H54 (cell line): ENCODE measurements around the gene ANKRD63.

ENCODE experiments used
- DNase-seq: peaks from one replicate; pipeline ENCODE4 v3.0.0; 2011; ENCODE audit warnings: low spot score, mixed read lengths; ENCODE audit not compliant: insufficient read length
- FAIRE-seq: peaks from 3 replicates; lab custom pipeline; 2011; peaks lifted over from hg19 to GRCh38; lab: Jason Lieb, UNC
- POLR2A ChIP-seq: IDR thresholded peaks from 2 replicates; pipeline ENCODE4 v1.6.1; 2011; ENCODE audit warnings: low read depth, mild to moderate bottlenecking, low read length

ANKRD63 gene

DNA sequence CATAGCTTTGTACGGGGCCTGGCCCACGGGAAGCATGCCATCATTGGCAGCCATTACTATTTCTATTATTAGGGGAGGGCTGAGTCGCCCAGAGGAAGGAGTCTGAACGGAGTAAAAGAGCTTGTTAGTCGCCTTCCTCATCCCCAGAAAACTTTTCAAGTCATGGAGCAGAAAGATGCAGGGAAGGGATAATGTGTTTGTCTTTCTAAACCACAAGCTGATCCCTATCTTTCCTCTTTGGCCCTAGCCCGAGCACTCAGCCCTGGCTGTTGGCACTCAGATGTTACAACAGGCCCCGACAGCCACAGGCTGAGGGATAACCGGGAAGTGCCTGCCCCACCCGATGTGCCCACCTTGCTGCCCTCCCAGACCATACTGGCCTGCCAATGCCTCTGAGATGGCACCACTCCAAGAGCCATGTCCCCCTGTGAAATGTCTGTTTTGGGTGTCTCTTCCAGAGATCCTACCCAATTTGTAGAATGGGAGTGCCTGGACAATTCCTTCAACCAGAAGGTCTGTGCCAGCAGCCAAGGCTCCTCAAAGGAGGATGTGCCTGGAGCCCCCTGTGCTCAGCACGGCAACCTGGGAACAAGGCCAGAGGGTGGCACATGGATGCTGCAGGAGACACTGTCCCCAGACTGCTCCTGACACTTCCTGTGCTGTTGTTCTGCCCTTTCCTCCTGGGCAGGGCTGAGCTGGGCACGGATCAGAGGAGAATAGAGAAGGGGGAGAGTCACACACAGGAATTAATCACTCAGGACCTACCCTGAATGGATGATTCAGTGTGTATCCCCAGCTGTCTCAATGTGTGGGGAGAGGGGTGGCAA lies 33.2 kb downstream of the ANKRD63 start:
- FAIRE-seq (no peak), DNase-seq (peak; percentile 72)
- 0 out of 2 replicates have a peak, but pooled peaks have one; percentile 8 for TF ChIP-seq POLR2A

DNA sequence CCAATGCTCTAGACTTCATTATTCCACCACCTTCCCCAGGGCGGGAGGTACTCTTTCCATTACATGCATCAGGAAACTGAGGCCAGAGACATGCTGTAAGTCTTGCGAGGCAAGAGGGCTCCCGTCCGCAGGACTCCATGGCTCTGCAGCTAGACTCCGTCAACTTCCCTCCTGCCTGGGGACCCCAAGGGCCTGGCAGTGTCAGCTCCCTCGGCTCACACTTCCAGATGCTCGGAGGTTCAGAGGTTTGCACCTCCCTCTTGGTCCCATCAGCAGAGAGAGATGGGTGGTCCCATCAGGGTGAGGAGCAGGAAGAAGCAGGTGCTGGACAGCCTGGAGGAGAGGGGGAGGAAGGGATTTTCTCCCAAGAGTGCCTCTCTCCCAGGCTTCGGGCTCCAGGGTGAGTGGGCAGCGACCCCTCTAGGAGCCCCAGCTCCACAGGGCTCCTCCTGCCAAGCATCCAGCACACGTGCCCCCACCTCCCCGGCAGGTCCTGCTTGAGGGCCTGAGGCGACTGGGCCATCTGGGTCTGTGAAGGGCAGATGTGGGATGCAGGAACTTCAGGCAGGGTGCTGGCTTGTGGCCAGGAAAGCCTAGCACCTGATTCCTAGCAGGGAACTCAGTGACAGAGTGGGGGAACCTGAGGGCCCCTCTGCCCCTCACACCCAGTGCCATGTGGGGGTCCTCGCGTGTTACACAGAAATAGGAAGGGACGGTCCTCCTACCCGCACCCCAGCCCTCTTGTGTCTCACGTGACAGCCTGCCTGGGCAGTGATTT lies 34.7 kb downstream of the ANKRD63 start:
- DNase-seq (no peak), FAIRE-seq (no peak)
- no peak for TF ChIP-seq POLR2A

DNA sequence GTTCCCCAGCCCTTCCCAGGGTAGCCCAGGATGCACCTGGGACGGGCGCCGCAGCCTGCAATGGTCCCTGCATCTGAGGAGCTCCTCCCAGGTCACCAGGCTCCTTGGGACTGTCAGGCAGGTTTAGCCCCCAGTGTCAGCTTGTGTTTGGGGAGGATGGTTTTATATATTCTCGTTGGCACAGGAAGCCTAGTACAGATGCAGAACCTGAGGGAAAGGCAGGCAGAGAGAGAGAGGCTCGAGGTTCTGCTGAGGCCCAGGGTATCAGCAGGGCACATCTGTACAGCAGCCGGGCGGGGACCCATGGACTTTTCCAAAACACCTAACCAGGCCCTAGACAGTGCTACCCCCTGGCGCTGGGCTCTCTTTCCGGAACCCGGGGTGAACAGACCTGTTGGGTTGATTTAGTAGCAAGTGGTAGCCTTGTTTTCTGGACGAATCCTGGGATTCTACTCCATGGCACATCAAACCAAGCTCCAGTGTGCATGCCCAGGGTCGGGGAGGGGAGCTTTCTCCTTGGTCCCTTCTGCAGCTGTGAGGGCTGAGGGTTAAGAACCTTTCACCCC lies 35.4 kb downstream of the ANKRD63 start:
- FAIRE-seq (no peak), DNase-seq (no peak)
- no peak for TF ChIP-seq POLR2A

DNA sequence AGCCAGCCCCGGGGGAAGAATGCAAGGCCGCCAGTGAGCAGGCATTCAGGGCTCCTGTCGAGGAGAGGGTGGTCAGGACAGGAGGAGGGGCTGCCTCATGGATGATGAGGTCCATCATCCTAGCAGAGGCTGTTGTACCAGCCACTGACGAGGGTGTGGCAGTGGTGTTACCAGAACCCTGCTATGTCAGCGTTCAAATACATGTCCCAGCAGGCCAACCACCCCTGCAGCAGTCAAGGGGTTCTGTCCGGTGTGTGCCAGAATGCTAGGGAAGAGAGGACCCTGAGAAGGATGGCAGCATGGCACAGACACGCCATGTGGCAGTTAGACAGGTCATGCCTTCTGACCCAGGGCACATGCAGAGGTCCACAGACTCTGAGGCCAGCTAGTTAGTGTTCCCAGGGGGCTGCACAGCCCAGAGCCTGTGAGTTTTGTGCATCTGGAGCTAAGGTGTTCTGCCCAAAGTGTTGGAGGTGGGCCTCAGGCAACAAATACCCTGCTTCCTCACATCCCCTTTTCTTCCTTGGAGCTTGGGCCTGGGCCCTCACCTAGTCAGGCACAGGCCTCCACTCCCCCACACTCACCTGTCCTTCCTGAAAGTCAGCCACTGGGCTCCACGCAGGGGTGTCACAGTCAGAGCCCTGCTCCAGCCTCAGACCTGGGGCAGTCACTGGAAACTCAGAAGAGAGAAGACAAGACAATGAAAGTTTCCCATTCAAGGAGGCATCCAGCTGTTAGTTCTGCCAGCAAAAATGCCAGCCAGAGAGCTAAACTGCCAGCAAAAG lies 36.2 kb downstream of the ANKRD63 start:
- TF ChIP-seq POLR2A, result no peak

DNA sequence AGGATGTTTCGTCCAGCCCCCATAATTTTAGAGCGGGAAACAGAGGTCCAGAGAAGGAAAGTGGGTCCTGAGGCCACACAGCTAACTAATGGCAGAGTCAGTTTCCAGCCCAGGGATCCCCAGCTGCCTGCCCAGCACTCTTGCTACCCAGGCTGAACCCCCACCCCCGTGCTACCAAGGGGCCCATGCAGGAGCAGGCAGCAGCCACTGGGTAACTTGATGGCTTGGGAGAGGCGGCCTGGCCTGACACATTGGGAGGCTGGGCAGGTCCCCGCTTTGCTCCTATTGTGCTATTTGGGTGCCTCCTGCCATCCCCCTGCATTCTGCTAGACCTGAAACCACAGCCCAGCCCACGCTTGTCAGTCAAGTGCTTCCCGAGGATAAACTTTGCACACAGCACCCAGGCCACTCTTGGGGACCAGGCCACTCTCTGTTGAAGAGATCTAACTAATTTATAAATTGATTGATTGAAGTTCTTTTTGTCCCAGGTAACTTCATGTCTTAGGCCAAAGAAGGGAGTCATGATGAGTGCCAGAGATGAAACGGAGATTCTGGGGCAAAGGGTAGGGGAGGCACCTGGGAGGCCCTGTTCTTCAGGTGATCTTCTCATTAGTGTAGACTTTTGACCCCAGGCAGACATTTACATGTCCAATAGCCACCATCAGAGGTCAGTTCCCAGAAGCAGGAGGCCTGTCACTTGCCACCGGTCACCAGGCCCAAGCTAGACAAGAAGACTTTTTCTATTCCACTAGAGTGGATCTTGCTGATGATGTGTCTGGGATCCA lies 37.0 kb downstream of the ANKRD63 start:
- no peak for FAIRE-seq
- DNase-seq, result no peak
- TF ChIP-seq POLR2A, result no peak

More for the DNA sequence above, 36.2 kb downstream of the ANKRD63 start:
- DNase-seq (no peak), FAIRE-seq (no peak)

DNA sequence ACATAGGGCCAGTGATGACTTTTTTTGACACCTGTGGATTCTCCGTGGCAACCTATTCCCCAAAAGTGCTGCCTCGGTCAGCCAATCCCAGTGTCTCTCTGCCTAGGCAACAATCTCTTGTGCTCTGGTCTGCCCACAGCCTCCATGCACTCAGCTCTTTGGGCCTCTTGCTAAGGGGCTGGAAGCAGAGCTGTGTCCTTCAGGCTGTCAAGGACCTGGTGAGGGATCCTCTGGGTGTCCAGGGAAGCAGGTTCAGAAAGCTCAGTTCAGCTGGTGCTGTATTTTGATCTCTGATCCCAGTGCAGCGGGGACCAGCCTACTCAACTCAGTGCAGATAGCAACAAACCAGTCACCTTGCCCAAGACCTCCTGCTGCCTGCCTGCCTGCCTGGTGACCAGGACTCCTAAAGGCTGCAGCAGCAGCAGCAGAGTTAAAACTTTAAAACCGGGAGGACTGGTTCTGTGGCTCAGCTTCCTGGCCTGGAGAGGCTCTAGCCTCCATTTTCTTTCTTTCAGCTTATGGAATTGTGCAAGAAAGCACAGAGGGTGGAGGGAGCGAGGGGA lies 37.8 kb downstream of the ANKRD63 start:
- no peak for TF ChIP-seq POLR2A
- no peak for FAIRE-seq
- no peak for DNase-seq

DNA sequence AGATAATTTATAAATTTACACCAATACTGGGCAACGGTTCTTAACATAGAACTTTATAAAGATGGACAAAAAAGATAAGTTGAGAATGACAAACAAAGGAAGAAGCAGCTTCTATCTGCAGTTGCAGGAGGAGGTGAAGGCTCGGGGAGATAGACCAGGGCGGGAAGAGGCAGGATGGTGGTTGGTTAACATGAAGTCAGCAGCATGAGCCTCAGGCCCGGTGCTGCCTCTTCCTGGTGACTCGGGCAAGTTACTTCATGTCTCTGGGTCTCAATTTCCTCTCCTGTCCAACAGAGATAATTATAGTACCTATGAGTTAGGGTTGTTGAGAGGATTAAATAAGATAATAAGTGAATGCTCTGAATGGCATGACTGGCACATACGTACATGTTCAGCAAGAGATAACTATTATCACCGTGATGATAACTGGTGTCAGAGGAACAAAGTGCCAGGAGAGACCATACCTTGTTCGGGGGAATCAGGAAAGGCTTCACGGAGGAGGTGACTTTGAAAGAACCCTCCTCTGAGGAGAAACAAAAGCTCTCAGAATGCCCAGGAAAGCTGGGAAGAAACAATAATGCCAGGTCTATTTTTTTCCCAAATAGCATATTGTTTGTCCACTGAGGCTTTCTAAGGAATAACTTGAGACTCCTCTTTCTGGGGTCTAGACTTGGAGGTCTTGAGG lies 39.6 kb downstream of the ANKRD63 start:
- FAIRE-seq, result no peak
- TF ChIP-seq POLR2A, result no peak
- DNase-seq, result no peak

DNA sequence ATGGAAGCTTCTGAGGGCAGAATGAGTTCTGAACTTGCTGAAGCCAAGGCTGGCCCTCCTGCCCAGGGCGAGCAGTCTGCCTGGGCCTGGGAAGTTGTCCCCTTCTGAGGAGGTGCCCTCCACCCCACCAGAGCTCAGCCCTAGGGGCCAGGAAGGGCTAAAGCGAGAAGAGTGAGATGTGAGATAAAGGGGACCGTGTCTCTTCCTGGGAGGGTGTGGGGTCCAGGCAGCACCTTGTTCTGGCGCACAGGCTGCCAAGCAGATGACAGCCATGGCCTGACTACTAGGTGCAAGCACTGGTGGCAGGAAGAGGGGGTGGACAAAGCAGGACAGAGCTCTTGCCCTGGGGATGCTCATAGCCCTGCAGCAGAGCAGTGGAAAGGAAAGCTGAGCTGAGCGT lies 40.3 kb downstream of the ANKRD63 start:
- FAIRE-seq, result no peak
- TF ChIP-seq POLR2A, result no peak
- DNase-seq, result no peak

DNA sequence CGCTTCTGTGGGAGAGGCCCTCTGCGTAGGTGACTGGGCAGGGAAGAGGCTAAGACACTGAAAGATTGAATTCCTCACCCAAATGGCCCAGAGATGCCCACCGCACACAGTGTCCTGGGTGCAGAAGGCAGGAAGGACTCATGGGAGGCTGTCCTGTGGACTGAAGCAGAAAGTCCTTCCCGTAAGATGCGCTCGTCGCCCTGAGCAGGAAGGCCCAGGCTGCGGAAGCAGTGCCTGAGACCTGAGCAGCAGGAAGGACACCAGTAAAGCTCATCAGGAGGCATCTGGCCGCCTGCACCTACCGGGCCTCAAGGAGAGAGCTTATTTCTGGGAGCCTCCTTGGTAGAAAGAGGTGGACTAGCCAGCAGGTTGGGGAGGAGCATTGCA lies 40.7 kb downstream of the ANKRD63 start:
- no peak for DNase-seq
- no peak for FAIRE-seq
- TF ChIP-seq POLR2A, result no peak

DNA sequence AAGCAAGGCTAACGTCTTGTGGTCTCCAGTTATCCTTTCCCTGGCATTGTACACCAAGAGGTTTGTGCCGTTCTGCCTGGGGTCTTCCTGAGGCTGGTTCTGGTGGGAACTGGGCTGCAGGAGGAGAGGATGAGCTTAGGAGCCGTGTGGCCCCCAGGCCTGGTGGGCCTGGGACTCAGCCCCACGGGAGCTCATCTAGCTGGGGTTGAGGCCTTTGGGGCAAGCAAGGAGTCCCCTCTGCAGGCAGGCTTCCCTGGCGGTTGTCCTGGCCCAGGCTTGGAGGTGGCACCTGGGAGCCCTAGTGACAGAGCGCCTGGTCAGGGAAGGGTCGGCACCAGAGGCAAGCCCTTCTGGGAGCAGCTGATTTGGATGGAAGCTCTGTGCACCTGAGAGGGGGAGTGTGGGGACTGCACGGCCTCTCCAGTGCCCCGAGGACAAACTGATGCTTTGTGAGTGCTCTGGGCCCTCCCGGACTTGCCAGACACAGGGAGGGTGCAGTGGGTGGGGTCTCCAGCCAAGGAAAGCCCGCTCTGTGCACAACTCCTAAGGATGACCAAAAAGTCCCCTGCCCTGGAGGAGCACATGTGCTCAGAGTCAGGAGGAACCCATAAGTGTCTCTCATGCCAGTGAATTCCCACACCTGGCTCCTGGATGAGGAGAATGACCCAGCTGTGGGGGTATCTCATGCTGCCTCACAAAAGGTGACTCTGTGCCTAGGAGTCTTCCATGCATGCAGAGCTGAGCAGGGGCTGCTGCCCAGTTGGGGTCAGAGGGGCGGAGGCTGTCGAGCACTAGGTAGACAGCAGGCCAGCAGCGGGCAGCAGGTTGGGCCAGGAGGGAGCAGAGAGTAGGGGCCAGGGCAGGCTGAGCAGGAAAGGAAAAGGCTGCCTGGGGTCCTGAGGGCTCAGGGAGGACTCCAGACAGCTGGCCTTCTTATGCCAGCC lies 41.3 kb downstream of the ANKRD63 start:
- DNase-seq (no peak), FAIRE-seq (no peak)
- TF ChIP-seq POLR2A, result no peak

DNA sequence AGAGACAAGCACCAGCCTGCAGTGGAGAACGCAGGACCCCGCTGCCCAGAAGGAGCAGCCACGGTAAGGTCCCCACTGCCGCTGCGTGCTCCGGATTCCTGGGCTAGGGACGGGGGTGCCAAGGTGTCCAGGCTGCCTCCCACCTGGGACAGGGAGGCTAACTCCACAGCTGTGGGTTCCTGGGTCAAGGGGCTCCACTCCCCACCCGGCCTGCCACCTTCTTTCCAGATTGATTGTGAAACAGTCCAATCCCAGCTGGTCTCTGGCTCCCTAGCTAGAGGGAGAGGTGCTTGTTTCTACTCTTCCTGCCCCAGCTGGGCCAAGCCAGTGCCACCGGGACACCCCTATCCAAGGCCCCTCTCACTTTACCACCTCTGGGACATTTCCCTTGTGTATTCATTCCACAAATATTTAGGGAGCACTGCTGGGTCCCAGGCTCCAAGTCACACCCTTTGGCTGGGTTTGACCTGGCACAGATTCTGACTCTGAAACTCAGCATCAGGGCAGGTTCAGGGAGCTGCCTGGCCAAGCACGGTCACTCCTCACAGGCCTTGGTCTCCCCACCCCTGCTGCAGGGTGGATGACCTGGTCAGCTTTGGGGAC lies 42.1 kb downstream of the ANKRD63 start:
- DNase-seq, result no peak
- no peak for FAIRE-seq
- no peak for TF ChIP-seq POLR2A
